ENCODE results near the gene LMO2. TPM values are rescaled to one million over a fixed set of nuclear protein-coding genes. Genes with fewer than 3 reads are reported as not detected.
A peak's percentile ranks its signal among the peaks of the same experiment; 100 is the strongest.
"Not testable (repeated sequence)": the region's sequence is repeated elsewhere in the genome, so short reads cannot be mapped to it uniquely, and the experiment has no call there.

LMO2 gene
- total RNA-seq, 2 donors from 2014 or later, result 5.8 to 9.0 TPM

DNA sequence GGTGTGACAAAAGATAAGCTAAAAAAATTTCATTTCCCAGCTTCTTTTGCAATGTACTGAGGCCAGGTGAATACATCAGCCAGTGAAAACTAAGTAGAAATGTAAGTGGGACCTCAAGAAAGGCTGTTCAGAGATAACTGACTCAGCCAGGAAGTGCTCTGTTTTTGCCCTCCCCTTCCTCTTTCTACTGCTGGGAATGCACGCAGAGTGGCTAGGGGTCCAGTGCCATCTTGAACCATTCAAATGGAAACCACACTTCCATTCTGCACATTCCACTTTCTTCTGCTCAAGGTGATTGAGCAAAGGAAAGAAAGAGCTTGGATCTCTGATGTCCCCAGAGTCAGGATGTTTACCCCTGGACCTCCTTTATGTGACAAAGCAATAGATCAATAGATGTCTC lies 27.8 kb upstream of the LMO2 start:
- intact Hi-C loops (cut with DNase I, micrococcal nuclease), result no loop called here
- no peak for DNase-seq
- ATAC-seq, result no peak

- intact Hi-C loops (cut with DNase I, micrococcal nuclease); ATAC-seq; DNase-seq: not testable (repeated sequence)
Observed at GRCh38 chr11:33917402-33917801, 25.5 kb upstream of the LMO2 start.

DNA sequence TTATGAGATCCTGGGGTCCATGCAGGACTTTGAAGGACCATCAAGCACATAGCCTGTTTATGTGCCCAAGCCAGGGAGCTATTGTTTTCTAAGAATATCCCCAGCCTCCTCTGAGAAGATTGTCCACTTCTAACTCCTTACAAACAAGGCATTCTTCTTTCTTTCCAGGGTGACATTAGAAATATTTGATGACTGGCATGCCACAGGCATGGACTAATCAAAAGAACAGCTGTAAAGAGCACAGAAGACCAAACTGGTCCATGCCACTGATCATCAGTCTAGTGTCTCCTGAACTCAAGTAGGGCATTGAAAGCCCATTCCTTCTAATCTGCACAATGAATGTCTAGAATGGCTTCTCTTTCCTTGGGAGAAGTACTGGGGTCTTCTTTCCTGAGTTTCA lies 24.9 kb upstream of the LMO2 start:
- DNase-seq (no peak), ATAC-seq (no peak)
- intact Hi-C loops (cut with DNase I, micrococcal nuclease), result no loop called here

GRCh38 chr11:33915526-33915925 lies 23.6 kb upstream of the LMO2 start:
- ATAC-seq (no peak), DNase-seq (no peak)
- intact Hi-C loops (cut with DNase I, micrococcal nuclease), result no loop called here

GRCh38 chr11:33913991-33914390 lies 22.1 kb upstream of the LMO2 start:
- DNase-seq (no peak), ATAC-seq (no peak)
- intact Hi-C loops (cut with DNase I, micrococcal nuclease), result no loop called here

GRCh38 chr11:33912405-33913361 lies 20.8 kb upstream of the LMO2 start:
- intact Hi-C loops (cut with DNase I, micrococcal nuclease), result no loop called here
- no peak for DNase-seq

DNA sequence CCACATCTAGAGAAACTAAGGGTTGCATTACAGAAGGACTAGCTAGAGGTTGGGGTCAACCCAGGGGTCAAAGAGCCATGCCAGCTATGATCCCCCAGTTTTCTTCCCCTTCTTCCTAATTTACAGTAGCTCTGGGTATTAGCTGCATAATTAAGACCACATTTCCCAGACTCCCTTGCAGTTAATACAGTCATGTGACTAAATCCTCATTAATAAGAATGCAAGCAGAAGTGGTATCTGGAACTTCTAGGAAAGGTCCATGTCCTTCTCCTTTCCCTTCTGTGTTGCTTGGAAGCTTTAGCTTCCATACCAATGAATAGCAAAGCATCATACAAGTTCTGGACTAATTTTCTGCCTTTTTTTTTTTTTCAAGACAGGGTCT lies 19.1 kb upstream of the LMO2 start:
- no peak for ATAC-seq
- DNase-seq, result no peak
- intact Hi-C loops (cut with DNase I, micrococcal nuclease), result no loop called here

More at GRCh38 chr11:33912405-33913361, 20.8 kb upstream of the LMO2 start:
- ATAC-seq, result no peak

GRCh38 chr11:33910296-33910957 lies 18.6 kb upstream of the LMO2 start:
- intact Hi-C loops (cut with DNase I, micrococcal nuclease), result no loop called here
- DNase-seq (no peak), ATAC-seq (no peak)

DNA sequence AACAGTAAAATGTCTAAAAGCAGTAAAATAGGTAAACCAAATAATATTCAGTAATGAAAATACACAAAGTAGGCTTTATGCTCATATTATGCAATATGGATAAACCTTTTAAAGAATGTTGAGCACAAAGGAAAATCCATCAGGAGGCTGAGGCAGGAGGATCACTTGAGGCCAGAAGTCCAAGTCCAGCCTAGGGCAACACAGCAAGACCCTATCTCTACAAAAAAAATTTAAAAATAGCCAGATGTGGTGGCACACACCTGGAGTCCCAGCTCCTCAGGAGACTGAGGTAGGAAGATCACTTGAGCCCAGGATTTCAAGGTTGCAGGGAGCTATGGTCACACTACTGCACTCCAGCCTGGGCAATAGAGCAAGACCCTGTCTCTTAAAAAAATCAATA lies 17.7 kb upstream of the LMO2 start:
- intact Hi-C loops (cut with DNase I, micrococcal nuclease), result no loop called here
- ATAC-seq, result no peak
- DNase-seq, result no peak

DNA sequence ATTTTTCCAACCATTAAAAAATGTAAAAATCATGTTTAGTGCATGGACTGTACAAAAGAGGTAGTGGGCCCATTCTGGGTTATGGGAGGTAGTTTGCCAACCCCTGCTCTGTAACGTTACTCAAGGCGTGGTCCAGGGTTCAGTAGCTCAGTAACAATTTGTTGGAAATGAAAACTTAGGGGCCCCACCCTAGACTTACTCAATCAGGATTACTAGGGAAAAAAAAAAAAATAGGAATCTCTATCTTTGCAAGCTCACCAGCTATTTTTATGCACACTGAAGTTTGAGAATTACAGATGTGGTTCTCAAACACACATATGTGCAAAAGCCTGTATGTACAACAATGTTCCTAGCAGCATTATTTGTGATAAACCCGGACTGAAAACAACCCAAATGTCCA lies 17.3 kb upstream of the LMO2 start:
- intact Hi-C loops (cut with DNase I, micrococcal nuclease), result no loop called here
- no peak for ATAC-seq
- DNase-seq, result no peak

DNA sequence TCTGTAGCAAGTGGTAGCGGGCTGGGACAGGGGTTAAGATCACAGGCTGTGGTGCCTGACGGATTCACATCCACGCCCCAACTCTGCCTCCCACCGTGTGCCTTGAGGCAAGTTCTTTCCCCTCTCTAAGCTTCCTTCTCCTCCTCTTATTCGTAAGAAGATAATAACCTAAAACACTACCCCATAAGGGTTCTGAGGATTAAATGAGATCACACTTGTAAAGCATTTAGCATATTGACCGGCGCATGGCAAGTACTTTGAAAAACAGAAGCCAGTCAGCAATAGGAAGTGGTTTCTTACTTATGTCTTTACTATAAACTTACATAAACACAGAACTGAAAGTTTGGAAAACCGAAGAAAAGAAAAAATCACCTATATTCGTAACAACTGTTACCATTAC lies 15.5 kb upstream of the LMO2 start:
- no peak for ATAC-seq
- intact Hi-C loops (cut with DNase I, micrococcal nuclease), result no loop called here
- no peak for DNase-seq

GRCh38 chr11:33906484-33907186 lies 14.8 kb upstream of the LMO2 start:
- intact Hi-C loops (cut with DNase I, micrococcal nuclease), result no loop called here
- no peak for DNase-seq
- no peak for ATAC-seq

DNA sequence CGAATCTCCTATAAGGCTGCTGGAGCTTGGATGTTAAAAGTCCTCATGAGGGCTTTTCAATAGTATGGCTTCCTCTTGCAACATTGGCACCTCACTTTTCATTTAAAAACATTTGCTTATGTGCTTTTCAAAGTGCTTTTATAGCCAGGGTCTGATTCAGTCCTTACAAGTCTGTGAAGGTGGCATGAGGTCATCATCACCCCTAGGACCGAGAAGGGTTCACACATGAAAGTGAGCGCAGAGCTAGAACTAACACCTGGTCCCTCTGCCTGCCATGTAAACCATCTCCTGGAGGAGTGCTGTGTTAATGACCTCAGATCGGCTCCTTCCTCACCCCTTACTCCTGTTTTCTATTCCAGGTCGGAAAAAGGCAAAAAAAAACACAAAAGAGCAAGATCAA lies 12.2 kb upstream of the LMO2 start:
- intact Hi-C loops (cut with DNase I, micrococcal nuclease), result no loop called here

GRCh38 chr11:33900159-33900840 lies 8.4 kb upstream of the LMO2 start:
- intact Hi-C loops (cut with DNase I, micrococcal nuclease), result no loop called here
- ATAC-seq, result no peak
- DNase-seq, result no peak

More for the DNA sequence above, 12.2 kb upstream of the LMO2 start:
- DNase-seq (no peak), ATAC-seq (no peak)

DNA sequence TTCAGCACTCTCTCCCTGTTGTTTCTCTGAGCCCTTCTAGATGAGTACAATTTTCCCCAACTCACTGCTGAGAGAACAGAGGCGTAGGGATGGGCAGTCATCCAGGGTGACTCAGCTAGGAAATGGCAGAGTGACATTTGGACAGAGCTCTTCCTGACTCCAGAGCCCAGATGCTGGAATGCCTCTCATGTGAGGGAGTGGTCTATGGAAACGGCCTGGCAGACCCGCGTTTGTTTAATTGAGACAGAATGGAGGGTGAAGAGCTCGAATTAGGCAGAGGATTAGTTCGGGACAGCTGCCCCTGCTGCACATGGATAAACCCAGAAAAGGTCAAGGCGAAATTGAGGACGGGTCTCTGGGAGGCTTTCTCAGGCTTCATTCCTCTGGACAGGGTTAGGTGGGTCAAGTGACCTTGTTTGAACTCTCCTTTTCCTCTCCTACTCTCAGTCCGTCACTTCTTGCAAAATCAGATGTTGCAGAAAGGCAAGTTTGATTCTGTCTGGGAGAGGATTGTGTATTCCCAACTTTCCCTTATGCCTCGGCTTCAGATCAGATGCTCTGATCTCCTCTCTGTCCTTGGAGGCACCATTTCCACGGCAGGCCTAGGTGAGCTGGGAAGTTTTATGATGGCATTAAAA lies 7.6 kb upstream of the LMO2 start:
- ATAC-seq, result no peak
- peak; percentile 34 to 43 for DNase-seq
- intact Hi-C loops (cut with DNase I, micrococcal nuclease), result no loop called here

DNA sequence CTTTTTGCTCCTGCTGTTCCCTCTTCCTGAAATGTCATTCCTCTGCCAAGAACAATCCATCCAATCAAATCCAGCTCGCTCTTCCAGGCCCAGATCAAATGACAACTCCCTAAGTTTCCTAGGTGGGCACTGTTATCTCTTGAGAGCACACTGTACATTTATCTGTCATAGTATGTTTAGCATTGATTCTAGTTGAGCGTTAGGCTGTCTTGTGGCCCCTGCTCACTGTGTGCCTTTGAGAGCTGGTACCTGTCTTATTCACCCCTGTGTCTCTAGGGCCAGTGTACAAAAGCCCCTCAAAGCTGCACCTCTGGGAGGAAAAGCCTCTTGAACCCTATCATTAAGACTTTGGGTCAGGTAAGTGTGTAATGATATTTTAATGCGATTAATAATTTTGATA lies 7.1 kb upstream of the LMO2 start:
- ATAC-seq, result no peak
- no peak for DNase-seq
- intact Hi-C loops (cut with DNase I, micrococcal nuclease), result no loop called here

DNA sequence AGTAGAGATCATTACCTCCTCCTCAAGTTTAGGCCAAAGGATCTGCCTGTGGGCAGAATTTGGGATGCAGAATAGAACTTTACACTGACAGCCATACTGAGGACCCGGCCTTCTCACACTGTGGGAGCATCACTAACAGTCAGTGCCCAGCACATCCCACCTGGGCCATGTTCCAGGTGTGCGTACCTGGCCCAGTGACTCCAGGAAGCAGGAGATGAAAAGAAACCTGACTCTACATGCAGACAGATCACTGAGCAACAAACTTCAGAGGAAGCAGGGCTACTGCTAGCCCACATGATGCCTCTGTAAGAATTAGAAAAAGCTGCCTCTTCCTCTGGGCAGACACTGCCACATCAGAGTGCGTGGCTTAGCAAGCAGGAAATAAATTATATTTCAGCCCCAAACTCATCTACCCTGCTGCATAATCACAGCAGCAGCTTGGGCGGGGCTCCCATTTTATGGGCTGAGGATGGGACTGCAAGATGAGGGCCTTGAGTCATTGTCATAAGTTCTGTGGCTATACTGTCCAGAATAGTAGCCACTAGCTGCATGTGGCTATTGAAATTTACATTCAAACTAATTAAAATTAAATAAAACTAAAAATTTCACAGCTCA lies 6.0 kb upstream of the LMO2 start:
- ATAC-seq (no peak), DNase-seq (no peak)
- intact Hi-C loops (cut with DNase I, micrococcal nuclease), result no loop called here

- DNase-seq, result no peak
- intact Hi-C loops (cut with DNase I, micrococcal nuclease), result no loop called here
- ATAC-seq, result no peak
Observed at GRCh38 chr11:33896911-33897310, 5.0 kb upstream of the LMO2 start.

Measured in left colon (tissue), 2 donors.